ENCODE data around the gene NSG1. TPM values are rescaled to one million over a fixed set of nuclear protein-coding genes. Genes with fewer than 3 reads are reported as not detected.
A peak's percentile ranks its signal among the peaks of the same experiment; 100 is the strongest.
"Not testable (repeated sequence)": the region's sequence is repeated elsewhere in the genome, so short reads cannot be mapped to it uniquely, and the experiment has no call there.

Gene NSG1
- total RNA-seq, 1 experiment from 2014 or later: 8.9 TPM

DNA sequence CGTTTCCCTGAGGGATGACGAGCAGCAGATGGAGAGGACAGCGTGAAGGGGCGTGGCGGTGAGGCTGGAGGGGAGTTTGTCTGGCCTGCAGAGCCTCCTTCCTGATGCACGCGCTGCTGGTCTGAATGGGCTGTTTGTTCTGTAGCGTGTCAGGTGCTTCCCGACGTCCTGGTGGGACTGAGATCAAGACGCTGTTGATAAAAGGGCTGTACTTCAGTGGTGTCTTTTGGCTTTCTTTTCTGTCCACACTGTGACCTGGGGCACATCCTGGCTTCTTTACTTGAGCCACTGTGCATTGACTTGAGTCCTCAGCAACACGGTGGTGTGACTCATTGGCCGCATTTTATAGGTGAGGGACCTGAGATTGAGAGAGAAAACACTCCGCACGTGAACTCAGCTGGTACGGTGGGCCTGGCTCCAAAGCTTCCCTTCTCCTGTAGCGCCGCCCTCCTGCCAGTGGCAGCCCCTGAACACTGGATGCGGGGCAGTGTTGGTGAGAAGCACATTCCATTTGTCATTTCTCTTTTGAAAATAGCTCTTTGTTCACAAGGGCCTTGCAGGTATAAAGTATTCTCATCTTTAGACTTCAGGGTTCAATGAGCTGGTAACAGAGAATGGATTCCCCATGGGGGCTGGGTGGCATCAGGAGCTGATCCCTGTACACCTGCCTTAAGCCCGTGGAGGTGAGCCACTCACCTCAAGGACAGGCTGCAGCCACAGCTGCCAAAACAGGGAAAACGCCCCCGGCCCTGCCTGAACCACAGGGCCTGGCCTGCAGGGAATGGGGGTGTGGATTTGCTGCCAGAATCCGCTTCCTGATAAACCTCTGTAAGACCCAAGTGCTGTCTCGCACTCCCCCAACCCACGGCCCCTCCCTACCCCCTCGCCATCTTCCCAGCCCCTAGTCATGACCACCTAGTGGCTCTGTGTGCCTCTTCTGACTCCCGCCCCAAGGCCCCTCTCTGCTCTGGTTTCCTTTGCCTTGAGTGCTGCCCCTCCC lies 29.2 kb downstream of the NSG1 start:
- DNase-seq (ENCODE audit: low spot score): no peak

DNA sequence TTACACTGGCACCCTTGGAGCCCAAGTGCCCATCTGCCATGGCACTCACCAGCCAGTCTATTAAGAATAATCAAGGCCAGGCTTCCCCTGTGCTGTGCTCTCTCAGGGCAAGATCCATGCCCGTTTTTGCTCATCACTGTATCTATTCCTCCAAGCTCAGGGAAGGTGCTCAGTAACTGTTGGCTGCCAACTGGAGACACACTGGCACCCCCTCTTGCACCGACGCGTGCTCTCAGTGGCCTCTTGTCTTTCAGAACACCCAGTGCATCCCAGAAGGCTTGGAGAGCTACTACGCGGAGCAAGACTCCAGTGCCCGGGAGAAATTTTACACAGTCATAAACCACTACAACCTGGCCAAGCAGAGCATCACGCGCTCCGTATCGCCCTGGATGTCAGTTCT lies 30.1 kb downstream of the NSG1 start:
- no peak for DNase-seq (ENCODE audit: low spot score)

DNA sequence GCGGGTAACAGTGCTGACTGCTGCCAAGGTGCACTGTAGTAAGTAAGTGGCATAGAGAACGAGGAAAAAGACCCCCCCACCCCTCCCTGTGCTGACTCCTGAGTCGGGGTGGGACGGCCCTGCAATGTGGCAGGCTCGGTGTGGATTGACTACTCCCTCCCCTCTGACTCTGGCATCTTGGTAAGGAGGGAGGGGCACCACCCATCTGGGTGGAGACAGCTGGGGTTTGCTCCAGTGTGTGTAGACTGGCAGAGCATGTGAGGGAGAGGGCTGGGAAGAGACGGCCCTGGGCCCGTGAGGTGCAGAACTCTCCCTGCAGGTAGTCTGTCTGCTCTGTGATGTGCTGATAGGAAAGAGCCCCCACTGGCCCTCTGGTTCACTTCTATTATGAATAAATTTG lies 31.0 kb downstream of the NSG1 start:
- DNase-seq (ENCODE audit: low spot score): no peak

DNA sequence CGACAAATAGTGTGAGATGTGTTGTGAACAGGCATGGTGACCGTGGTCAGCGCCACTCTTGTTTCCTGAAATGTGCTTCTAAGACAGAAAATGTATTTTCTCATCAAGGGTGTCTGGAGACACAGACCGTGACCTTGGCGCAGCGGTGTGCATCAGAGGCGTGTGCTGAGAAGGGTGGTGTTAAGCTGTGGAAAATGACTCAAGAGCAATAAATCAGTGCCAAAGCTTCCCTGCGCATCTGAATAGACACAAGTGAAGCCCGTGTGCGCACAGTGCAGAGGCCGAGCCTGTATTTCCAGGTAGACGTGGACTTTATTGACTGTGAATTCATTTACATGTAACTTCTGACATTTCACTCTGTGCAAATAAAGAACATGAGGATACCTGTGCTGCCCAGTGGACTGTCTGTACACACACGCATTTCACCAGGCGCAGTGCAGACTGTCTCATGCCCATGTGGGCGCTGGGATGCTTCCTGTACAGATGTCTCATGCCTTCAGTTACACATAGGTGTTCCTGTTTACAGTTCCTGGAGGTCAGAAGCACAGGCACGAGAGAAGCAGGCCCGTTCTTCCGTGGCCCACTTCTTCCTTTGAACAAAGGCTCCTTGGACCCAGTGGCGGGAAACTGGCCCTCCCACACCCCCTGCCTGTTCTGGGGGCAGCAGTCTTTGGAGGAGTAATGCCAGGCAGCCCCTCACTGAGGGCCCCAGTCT lies 31.9 kb downstream of the NSG1 start:
- no peak for DNase-seq (ENCODE audit: low spot score)

DNA sequence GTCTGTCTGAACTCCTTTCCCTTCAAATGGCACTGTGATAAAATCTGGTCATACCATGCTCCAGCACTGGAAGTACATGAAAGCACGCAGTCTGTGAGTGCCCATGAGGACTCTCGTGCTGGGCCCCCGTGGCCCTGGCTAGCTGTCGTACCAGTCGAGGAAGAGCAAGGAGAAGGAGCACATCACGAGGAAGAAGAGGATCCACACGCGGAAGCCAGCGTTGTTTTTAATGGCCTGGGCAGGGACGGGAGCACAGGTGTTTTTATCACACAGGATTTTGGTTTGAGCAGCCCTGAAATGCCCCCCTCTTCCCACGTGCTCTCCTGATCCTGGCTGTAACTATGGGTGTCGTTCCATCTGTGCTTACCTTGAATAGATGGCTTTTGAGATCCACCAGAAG lies 33.0 kb downstream of the NSG1 start:
- no peak for DNase-seq (ENCODE audit: low spot score)

DNA sequence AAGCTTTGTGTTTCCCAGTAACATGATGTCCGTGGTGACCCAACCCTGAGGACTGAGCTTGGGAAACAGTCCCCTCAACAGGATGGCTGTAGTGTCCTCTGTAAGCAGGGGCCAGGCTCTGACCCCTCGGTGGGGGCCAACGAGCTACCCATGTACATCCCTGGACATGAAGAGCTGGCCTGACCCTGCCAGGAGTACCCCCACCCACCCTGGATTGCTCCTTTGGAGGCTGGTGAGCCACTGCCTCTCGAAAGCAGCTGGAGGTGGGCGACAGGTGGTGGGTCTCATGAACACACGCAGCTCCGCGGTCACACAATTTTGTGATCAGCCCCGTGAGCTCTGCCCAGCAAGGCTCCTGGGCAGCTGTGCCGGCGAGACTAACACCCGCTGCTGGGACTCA lies 33.5 kb downstream of the NSG1 start:
- no peak for DNase-seq (ENCODE audit: low spot score)

DNA sequence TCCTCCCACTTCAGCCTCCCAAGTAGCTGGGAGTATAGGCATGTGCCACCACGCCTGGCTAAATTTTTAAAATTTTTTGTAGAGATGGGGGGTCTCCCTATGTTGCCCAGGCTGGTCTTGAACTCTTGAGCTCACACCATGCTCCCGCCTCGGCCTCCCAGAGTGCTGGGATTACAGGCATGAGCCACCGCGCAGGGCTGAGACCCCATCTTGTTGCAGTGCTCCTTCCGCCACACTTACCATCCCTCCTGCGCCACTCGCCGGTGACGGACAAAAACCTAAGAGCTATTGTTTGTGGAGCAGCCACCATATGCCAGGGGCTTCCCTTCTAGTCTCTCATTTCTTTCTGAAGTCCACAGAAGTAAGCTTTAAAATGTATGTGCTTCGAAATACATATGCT lies 34.5 kb downstream of the NSG1 start:
- DNase-seq (ENCODE audit: low spot score): no peak

DNA sequence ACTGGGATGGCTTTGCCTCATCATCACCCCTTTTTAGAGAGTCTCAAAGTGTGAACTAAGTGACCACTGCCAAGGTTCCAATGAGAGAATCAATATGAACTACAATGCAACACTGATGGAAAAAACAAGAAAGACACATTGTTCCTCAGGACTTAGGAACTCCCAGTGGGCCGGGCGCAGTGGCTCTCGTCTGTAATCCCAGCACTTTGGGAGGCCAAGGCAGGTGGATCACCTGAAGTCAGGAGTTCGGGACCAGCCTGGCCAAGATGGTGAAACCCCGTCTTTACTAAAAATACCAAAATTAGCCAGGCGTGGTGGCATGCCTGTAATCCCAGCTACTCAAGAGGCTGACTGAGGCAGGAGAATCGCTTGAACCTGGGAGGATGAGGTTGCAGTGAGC lies 35.2 kb downstream of the NSG1 start:
- not testable (repeated sequence) for DNase-seq (ENCODE audit: low spot score)

DNA sequence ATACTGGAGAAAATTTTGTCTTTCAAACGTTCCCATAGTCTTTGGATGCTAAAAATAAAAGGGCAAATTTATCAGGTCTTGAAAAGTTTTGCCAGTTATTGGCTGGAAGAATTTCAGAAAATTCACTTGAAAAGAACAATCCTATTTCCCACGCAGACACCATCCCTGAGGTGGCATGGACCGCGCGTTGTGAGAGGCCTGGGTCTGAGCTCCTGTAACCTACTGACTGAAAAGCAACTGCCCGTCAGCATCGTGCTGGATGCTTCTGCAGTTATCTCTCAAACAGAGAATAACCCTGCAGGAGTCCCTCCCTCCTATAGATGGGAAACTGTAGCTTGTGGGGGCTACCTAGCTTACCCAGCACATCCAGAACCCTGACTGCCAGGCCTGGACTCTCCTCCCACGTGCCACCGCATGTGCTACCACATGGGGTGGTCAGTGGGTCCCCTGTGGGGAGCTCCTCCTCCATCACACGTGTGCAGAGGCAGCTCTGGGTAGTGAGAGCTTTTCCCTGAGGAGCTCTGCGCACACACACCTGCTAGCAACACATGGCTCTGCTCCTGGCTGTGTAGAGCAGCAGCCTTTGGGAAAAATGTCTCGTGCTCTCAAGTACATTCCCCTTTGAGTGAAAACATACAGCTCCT lies 36.1 kb downstream of the NSG1 start:
- no peak for DNase-seq (ENCODE audit: low spot score)

DNA sequence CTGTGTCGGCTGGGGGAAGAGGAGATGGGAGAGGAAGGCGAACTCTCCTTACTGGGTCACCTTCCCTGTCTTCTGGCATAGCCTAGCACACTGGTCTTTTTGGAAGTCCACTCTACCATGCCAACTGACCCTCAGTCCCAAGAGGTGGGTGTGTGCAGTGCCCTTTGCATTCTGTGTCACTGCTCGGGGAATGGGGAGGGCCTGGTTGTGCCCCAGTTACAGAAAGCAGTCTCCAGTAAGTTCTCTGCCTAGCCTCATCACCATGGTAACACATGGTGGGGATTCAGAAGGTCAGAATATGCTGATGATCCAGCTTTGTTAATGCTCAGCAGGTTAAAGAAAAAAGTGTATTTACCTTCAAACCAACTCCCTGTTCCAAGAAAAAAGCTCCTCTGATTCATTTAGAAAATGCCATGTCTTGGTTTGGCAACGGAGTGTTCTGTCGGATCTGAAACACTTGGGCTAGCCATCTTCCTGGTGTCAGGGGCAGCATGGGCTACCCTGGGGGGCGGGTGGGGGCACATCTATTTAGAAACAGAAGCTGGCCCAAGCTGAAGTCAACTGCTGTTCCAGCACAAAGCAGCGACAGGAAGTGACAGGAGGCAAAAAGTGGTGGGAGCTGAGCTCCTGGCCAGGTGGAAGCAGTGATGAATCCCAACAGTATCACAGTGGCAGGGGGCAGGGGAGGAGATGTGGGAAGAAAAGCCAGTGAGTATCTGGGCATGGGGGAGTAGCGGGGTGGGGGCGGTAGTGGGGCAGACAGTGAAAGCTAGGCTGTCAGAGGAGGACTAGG lies 37.0 kb downstream of the NSG1 start:
- DNase-seq (ENCODE audit: low spot score): no peak

DNA sequence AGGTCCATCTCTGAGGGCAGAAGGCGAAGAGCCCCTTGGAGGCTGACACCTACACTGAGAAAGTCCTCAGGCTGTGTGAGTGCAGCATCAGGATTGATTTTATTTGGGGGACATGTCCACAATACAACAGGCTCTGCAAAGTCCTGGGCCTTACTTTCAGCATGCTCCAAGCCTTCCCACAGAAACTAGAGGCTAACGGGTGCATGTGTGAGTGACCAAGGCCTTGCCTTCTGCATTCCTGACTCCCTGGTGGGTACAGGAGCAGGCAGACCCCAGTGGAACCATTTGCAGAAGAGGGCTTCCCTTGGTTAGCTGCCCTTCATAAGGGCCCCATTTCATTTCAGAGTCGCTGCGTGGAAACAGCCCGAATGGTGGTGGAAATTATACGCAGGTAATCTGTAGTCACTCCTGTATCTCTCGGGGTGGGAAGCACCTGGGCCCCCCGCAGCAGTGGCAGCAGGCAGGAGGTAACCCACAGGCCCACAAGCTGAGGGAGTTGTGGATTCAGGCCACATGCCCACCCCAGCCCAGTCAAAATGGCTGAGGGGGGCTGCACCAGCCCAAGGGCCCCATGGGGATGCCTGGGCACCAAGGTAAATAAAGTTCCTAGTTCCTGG lies 37.7 kb downstream of the NSG1 start:
- DNase-seq (ENCODE audit: low spot score): no peak

DNA sequence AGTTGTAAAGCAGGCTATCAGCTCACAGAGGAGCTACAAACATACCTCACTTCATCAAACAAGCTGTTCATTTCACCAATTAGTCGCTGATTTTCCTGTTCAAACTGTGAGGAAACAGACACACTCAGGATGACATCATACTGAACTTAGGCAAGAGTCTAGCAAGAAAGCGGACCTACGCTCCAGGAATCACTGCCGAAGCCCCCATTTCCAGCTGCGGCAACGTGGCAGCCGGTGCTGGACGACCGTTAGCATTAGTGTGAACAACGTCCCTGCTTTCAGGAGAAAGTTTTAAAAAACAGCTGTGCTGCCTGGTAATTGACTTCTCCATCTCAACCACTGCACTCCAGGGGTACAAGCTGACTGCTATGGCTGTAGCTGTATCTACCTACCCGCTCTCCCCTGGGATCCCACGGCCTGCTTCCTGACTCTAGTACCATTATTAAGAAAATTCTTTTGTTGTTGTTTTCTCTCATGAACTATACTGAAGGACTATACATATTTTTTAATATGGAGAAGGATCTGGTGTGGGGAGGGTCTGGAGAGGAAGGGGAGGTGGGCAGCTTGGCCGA lies 38.3 kb downstream of the NSG1 start:
- DNase-seq (ENCODE audit: low spot score): no peak

DNA sequence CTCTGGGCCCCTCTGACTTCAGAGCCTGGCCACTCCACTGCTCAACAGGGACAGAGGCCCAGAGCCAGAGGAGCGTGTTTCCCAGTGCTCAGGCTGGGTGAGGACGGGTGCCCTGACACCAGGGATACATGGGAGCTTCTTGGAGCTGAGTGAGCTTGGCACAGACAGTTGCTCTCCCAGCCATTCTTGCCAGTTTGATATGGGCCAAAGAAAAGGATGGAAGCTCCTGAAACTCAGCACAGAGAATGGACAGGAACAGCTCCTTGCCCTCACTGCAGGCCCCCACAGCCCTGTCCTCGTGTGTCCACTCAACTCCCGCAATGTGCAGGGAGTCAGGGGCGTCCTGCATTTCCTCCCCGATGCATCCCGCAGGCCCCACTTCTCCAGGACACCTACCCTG lies 38.8 kb downstream of the NSG1 start:
- DNase-seq (ENCODE audit: low spot score): no peak

DNA sequence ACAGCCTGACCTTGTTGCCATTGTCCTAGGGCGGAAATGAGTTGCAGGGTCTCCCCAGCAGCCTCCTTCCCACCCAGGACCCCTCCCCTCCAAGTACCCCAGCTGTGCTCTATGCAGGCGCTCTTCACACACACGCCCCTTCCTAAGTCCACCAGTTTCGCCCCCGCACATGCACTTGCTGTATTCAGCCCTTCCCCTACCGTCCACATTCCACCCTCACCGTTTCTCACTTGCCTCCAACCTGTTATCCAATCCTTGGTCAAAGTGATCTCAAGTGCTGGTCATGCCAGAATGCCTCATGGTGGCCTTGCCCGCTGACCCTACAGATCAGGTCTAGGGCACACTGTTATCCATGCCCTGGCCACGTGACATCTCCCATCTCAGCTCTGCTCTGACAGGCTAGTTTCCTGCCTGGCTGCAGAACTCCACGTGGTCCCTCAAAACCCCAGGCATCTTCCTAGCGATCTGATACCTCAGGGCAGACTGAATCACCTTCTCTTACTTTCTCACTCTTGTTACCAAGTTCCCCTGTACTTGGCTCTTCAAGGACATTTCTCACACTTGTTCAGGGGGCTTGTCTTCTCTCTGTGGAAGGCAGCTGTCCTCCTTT lies 39.7 kb downstream of the NSG1 start:
- DNase-seq (ENCODE audit: low spot score): no peak

DNA sequence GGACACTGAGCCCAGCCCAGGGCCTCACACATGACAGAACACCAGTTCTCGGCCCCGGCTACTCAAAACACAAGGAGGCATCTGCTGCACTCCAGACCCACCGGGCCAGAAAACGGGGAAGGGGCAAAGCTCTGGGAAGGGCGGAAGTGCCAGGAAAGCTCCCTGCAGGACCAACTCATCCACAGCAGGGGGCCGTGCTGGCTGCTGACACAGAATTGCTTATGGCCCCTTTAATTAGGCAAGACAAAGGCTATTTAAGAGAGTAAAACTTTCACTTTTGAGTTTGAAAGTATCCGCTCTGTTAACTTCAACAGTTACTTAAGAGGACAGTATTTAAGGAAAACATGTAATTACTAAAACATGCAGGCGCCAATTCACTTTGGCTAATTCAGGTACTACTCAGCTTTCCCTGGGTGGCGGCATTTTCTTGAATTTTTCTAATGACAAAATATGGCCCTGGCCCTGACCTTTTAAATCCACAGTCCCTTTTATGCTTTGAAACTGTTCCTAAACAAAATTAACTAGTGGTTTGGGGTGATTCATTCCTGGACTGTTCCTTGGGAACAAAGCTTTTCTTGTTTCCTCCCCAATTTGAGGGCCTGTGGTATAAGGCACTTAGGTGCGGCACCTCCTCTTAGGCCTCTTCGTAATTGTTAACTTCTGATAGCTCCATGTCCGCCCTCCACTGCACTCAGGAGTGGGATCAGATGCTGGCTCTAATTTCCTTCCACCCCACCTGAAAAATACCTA lies 40.4 kb downstream of the NSG1 start:
- peak; percentile 51 for DNase-seq (ENCODE audit: low spot score)

DNA sequence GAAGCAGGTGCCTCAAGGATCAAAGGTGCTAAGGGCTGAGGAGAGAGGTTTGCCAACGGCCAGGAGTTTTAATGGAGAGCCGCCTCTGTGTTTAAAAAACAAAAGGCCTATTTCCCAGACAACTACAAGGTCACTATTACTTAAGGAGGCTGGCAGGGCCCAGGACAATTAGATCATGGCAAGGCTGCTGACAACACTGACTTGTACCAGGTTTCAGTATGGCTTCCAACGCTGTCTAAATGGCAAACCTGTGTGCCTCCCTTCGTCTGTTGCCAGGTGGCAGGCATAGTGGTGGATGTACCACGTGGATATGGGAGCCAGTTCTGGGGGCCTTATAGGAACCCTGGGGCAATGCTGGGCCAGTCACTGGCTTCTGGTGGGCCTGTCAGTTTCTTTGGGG lies 41.0 kb downstream of the NSG1 start:
- no peak for DNase-seq (ENCODE audit: low spot score)

DNA sequence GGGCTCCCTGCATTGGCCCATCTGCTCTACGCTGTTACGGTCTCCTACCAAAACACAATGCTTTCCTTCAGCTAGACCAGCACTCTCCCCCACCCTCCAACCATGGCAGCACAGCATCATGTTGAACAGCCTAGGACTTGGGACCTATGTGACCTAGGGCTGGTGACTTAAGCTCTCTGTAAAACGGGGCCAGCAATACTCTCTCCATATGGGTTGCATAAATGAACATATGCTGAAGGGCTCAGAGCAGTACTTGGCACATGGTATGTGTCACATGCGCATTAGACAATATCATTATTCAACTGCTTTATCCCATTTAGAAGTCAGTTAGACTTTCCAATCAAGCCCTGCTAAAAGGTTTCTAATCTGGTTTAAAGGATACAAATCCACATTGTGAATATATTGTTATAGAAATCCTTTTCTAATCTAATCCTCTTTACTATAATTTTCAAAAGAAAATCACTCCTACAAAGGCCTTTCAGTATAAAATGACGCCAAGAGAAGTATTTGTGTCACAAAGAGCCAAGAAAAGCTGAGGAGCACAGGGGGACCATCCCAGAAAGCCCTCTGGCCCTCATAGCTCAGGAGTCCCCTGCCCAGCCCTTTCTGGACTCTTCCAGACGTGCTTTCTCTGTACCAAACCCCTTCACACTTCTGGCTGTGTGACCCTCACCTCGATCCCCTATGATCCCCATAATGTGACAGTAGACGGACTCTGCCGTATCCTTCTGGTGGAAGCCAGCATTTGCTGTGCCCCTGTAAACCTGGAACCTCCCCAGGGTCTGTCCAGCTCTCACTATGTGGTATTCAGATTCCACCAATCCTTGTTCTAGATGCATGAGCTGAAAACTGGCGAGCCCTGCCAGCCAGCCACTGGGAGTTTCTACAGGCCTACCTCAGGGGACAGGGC lies 42.3 kb downstream of the NSG1 start:
- no peak for DNase-seq (ENCODE audit: low spot score)

DNA sequence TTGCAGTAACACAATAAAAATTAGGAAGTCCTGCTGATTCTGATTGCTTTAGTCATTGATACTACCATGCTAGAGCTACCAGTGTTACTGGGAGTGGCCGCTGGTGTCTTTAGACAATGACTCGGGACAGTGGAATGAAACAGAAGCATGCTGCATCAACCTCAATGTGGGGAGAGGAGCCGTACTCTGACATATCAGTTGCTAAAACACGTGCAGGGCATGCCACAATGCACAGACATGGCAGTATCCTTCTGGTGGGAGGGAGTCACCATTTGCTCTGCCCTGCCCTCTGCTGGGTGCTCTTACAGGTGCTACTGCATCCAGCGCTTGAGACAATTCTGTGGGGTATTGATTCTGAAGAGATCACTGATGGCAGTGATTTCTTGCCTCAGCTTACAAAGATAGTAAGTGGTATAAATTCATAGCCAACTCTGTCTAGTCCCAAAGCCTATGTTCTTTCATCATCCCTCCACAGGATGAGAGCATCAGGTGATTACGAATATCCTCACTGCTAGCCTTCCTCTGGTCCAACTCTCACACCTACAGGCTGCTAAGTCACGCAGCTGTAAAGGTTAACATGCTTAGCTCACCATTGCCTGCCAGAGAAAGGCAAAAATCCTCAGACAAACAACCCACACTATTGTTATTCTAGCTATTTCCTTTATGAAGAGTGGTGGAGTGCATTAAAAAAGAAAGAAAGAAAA lies 43.7 kb downstream of the NSG1 start:
- DNase-seq (ENCODE audit: low spot score): peak; percentile 74

All from H4 (cell line).